H1 (cell line): ENCODE results near the gene C1orf74. TPM values are rescaled to one million over a fixed set of nuclear protein-coding genes. Genes with fewer than 3 reads are reported as not detected.

ENCODE experiments used
- CTCF ChIA-PET: fragments of 300-600 bp; sonication (Branson Sonifier 250); formaldehyde crosslinking; loops from one replicate; lab custom pipeline; 2021; ENCODE audit not compliant: partially characterized antibody; lab: Charles Lee
- POLR2A ChIA-PET: fragments of 300-600 bp; sonication (Branson Sonifier 250); formaldehyde crosslinking; loops from one replicate; lab custom pipeline; 2021; ENCODE audit warnings: inconsistent platforms; ENCODE audit not compliant: partially characterized antibody; lab: Charles Lee
- DNase-seq, 2 experiments: peaks; one replicate each; pipeline versions ENCODE4 v3.0.0 to v3.0.0-alpha.2; 2010 to 2022; ENCODE audit warnings: low spot score in 2 of 2, low read depth in 1 of 2, mixed read lengths in 1 of 2
- FAIRE-seq: peaks from 2 replicates; lab custom pipeline; 2011; peaks lifted over from hg19 to GRCh38; lab: Jason Lieb, UNC
- H2AFZ ChIP-seq: 2 replicates; pipeline ENCODE4 v1.8.1; 2012; ENCODE audit warnings: low read length, inconsistent platforms
- H2AK5ac ChIP-seq: 2 replicates; pipeline ENCODE4 v1.6.1; 2013; ENCODE audit warnings: low read depth, low read length
- H2BK120ac ChIP-seq: replicated peaks from 2 replicates; pipeline ENCODE3; 2013; ENCODE audit warnings: low read depth, low read length, inconsistent platforms
- H2BK12ac ChIP-seq: 2 replicates; pipeline ENCODE4 v1.6.1; 2013; ENCODE audit warnings: low read depth, low read length
- H2BK15ac ChIP-seq: 2 replicates; pipeline ENCODE4 v1.6.1; 2013; ENCODE audit warnings: low read length
- H2BK20ac ChIP-seq: 2 replicates; pipeline ENCODE4 v1.6.1; 2013; ENCODE audit warnings: low read length
- H2BK5ac ChIP-seq: 2 replicates; pipeline ENCODE4 v1.6.1; 2013; ENCODE audit warnings: low read depth, low read length
- H3K14ac ChIP-seq: 2 replicates; pipeline ENCODE4 v1.6.1; 2013; ENCODE audit warnings: inconsistent platforms; ENCODE audit not compliant: insufficient read length
- H3K18ac ChIP-seq: 2 replicates; pipeline ENCODE4 v1.6.1; 2013; ENCODE audit warnings: low read length; ENCODE audit errors: extremely low read depth
- H3K23ac ChIP-seq: 2 replicates; pipeline ENCODE4 v1.6.1; 2013; ENCODE audit warnings: inconsistent platforms; ENCODE audit not compliant: insufficient read length
- H3K23me2 ChIP-seq: 2 replicates; pipeline ENCODE4 v1.6.1; 2013; ENCODE audit warnings: low read depth, low read length
- H3K27ac ChIP-seq: 2 replicates; pipeline ENCODE4 v1.6.1; 2011; ENCODE audit warnings: low read depth, low read length, inconsistent platforms
- H3K27me3 ChIP-seq, 4 experiments: replicated peaks in 1 of 4; 1 replicate in 1 of 4; 2 replicates in 3 of 4; pipeline versions ENCODE4 v1.6.1 to v1.8.1; 2011 to 2013; ENCODE audit warnings: low read length in 3 of 4, mild to moderate bottlenecking in 3 of 4, inconsistent platforms in 2 of 4, mixed read lengths in 2 of 4, moderate library complexity in 1 of 4; ENCODE audit not compliant: control insufficient read depth in 3 of 4, insufficient read depth in 3 of 4; ENCODE audit errors: extremely low read depth in 1 of 4
- H3K36me3 ChIP-seq, 4 experiments: 2 replicates each; pipeline versions ENCODE4 v1.6.1 to v1.8.1; 2011 to 2013; ENCODE audit warnings: mild to moderate bottlenecking in 4 of 4, low read length in 3 of 4, moderate library complexity in 2 of 4, control low read depth in 1 of 4, inconsistent platforms in 1 of 4; ENCODE audit not compliant: insufficient read depth in 4 of 4, control insufficient read depth in 2 of 4
- H3K4ac ChIP-seq: replicated peaks from 2 replicates; pipeline ENCODE3; 2013; ENCODE audit warnings: low read length, low read depth, mixed read lengths, inconsistent platforms; ENCODE audit not compliant: insufficient read length
- H3K4me1 ChIP-seq, 4 experiments: replicated peaks in 1 of 4; 1 replicate in 1 of 4; 2 replicates in 3 of 4; pipeline versions ENCODE4 v1.6.1 to v1.8.1; 2011 to 2013; ENCODE audit warnings: low read length in 3 of 4, inconsistent platforms in 2 of 4, mixed read lengths in 1 of 4; ENCODE audit not compliant: insufficient read depth in 4 of 4, control insufficient read depth in 3 of 4
- H3K4me2 ChIP-seq, 2 experiments: 2 replicates each; pipeline versions ENCODE4 v1.6.1 to v1.8.1; 2011 to 2013; ENCODE audit warnings: low read depth in 2 of 2, low read length in 2 of 2, control low read depth in 1 of 2, inconsistent platforms in 1 of 2, mild to moderate bottlenecking in 1 of 2; ENCODE audit not compliant: insufficient read depth in 1 of 2
- H3K4me3 ChIP-seq, 4 experiments: fragments of 200-600, 300-600 bp in 1 of 4; sonication (generic), shearing (Covaris generic), sonication (Bioruptor Twin) in 1 of 4; 2 replicates each; pipeline versions ENCODE4 v1.5.1 to v1.8.1; 2011 to 2016; ENCODE audit warnings: low read length in 4 of 4, low read depth in 3 of 4, control low read depth in 2 of 4, inconsistent platforms in 2 of 4, mild to moderate bottlenecking in 2 of 4, mixed read lengths in 1 of 4, moderate library complexity in 1 of 4; ENCODE audit not compliant: insufficient read depth in 2 of 4; ENCODE audit errors: extremely low read depth in 1 of 4
- H3K56ac ChIP-seq: replicated peaks from 2 replicates; pipeline ENCODE3; 2013; ENCODE audit warnings: low read depth, mild to moderate bottlenecking, mixed read lengths, low read length, inconsistent platforms; ENCODE audit not compliant: insufficient read length
- H3K79me1 ChIP-seq: 2 replicates; pipeline ENCODE4 v1.6.1; 2013; ENCODE audit warnings: low read depth, low read length, control low read depth
- H3K79me2 ChIP-seq, 2 experiments: 2 replicates each; pipeline versions ENCODE4 v1.6.1 to v1.8.1; 2012 to 2013; ENCODE audit warnings: low read length in 2 of 2, mild to moderate bottlenecking in 2 of 2, inconsistent platforms in 1 of 2; ENCODE audit not compliant: insufficient read depth in 2 of 2, control insufficient read depth in 1 of 2
- H3K9ac ChIP-seq, 4 experiments: replicated peaks in 1 of 4; 1 replicate in 1 of 4; 2 replicates in 3 of 4; pipeline versions ENCODE4 v1.6.1 to v1.8.1; 2011 to 2013; ENCODE audit warnings: low read depth in 3 of 4, low read length in 3 of 4, control low read depth in 2 of 4, mild to moderate bottlenecking in 2 of 4, moderate library complexity in 2 of 4, inconsistent platforms in 1 of 4; ENCODE audit errors: extremely low read depth in 1 of 4
- H3K9me3 ChIP-seq, 2 experiments: 2 replicates each; pipeline versions ENCODE4 v1.6.1 to v1.8.1; 2012 to 2013; ENCODE audit warnings: mild to moderate bottlenecking in 2 of 2, moderate library complexity in 2 of 2, control low read depth in 1 of 2, inconsistent platforms in 1 of 2, low read depth in 1 of 2, low read length in 1 of 2, mixed read lengths in 1 of 2; ENCODE audit not compliant: insufficient read depth in 2 of 2
- H4K20me1 ChIP-seq, 2 experiments: replicated peaks in 1 of 2; 2 replicates each; pipeline versions ENCODE3 to v1.8.1; 2011 to 2013; ENCODE audit warnings: inconsistent platforms in 2 of 2, low read length in 2 of 2, mild to moderate bottlenecking in 1 of 2; ENCODE audit not compliant: insufficient read depth in 2 of 2, control insufficient read depth in 1 of 2
- H4K5ac ChIP-seq: 2 replicates; pipeline ENCODE4 v1.6.1; 2013; ENCODE audit warnings: low read length, low read depth, mixed read lengths, inconsistent platforms; ENCODE audit not compliant: insufficient read length
- H4K8ac ChIP-seq: 2 replicates; pipeline ENCODE4 v1.8.0; 2013; ENCODE audit warnings: mild to moderate bottlenecking, moderate library complexity, low read length, inconsistent platforms; ENCODE audit not compliant: insufficient read depth; ENCODE audit errors: extremely low read depth
- H4K91ac ChIP-seq: replicated peaks from 2 replicates; pipeline ENCODE3; 2013; ENCODE audit warnings: low read length, mixed read lengths, inconsistent platforms; ENCODE audit not compliant: insufficient read length
- EGR1 ChIP-seq: IDR thresholded peaks from 2 replicates; pipeline ENCODE4 v1.6.1; 2011; ENCODE audit warnings: low read depth, low read length, borderline replicate concordance
- FOSL1 ChIP-seq: IDR thresholded peaks from 2 replicates; pipeline ENCODE4 v1.6.1; 2011; ENCODE audit warnings: mild to moderate bottlenecking, low read depth, low read length, moderate library complexity; ENCODE audit not compliant: insufficient read depth
- HDAC2 ChIP-seq, 2 experiments: fragments of 300-600 bp in 1 of 2; sonication (generic) in 1 of 2; IDR thresholded peaks; 2 replicates each; pipeline ENCODE4 v1.6.1; 2011 to 2012; ENCODE audit warnings: low read depth in 2 of 2, low read length in 2 of 2, mild to moderate bottlenecking in 2 of 2, moderate library complexity in 2 of 2, borderline replicate concordance in 1 of 2, inconsistent platforms in 1 of 2
- JUND ChIP-seq: IDR thresholded peaks from 2 replicates; pipeline ENCODE4 v1.6.1; 2011; ENCODE audit warnings: mild to moderate bottlenecking, improper control_type of control experiment, low read length
- KDM5A ChIP-seq: fragments of 200-600 bp; IDR thresholded peaks from 2 replicates; pipeline ENCODE4 v1.7.1; 2012; ENCODE audit warnings: mild to moderate bottlenecking, low read length, inconsistent platforms, mixed read lengths
- MAX ChIP-seq: IDR thresholded peaks from 2 replicates; pipeline ENCODE4 v1.6.1; 2012; ENCODE audit warnings: inconsistent platforms
- PHF8 ChIP-seq: fragments of 200-600 bp; sonication (generic); conservative IDR thresholded peaks from 2 replicates; pipeline ENCODE4 v1.7.1; 2012; ENCODE audit warnings: low read depth, mild to moderate bottlenecking, inconsistent platforms, low read length, moderate library complexity
- RAD21 ChIP-seq, 2 experiments: IDR thresholded peaks in 1 of 2; conservative IDR thresholded peaks in 1 of 2; 2 replicates each; pipeline ENCODE4 v1.6.1; 2011; ENCODE audit warnings: low read depth in 2 of 2, low read length in 2 of 2, improper control_type of control experiment in 1 of 2, inconsistent platforms in 1 of 2, mild to moderate bottlenecking in 1 of 2, moderate library complexity in 1 of 2
- SIN3A ChIP-seq, 2 experiments: IDR thresholded peaks in 1 of 2; conservative IDR thresholded peaks in 1 of 2; 2 replicates each; pipeline ENCODE4 v1.6.1; 2011 to 2012; ENCODE audit warnings: low read length in 2 of 2, improper control_type of control experiment in 1 of 2, low read depth in 1 of 2, mild to moderate bottlenecking in 1 of 2
- SIRT6 ChIP-seq: IDR thresholded peaks from one replicate; pipeline ENCODE4 v1.7.1; 2012; ENCODE audit warnings: low read length, inconsistent platforms
- SIX5 ChIP-seq: IDR thresholded peaks from 2 replicates; pipeline ENCODE4 v1.6.1; 2011; ENCODE audit warnings: mild to moderate bottlenecking, low read depth, low read length
- TCF12 ChIP-seq: IDR thresholded peaks from 2 replicates; pipeline ENCODE4 v1.6.1; 2011; ENCODE audit warnings: low read depth, mild to moderate bottlenecking, low read length
- ZNF274 ChIP-seq: IDR thresholded peaks from 2 replicates; pipeline ENCODE4 v1.7.0; 2012; ENCODE audit warnings: low read length, borderline replicate concordance; ENCODE audit errors: extremely low read depth
- WGBS, 2 experiments: shearing (Covaris generic) in 1 of 2; methylation state at CpG; one replicate each; pipeline versions ENCODE4 v1.1.6 to v1.1.7; 2013 to 2015; ENCODE audit warnings: low lambda C conversion rate in 2 of 2, mixed read lengths in 2 of 2, inconsistent platforms in 1 of 2, low coverage in 1 of 2, missing lambda C conversion rate in 1 of 2; ENCODE audit not compliant: insufficient replicate concordance in 2 of 2, insufficient coverage in 1 of 2, insufficient read length in 1 of 2; ENCODE audit errors: extremely low coverage in 1 of 2, missing lambda C conversion rate in 1 of 2; 5-methylcytosine and 5-hydroxymethylcytosine counted together
- polyA plus RNA-seq, 7 experiments: library from polyadenylated mRNA; depleted of rRNA in 3 of 7; stranded (reverse) in 5 of 7; unstranded in 2 of 7; fragments of >200 nt in 5 of 7; fragments of 200-250 nt in 2 of 7; gene quantifications; 1 replicate in 5 of 7; 2 replicates in 1 of 7; 4 replicates in 1 of 7; pipeline versions ENCODE4 v1.2.1 to v1.2.3, GENCODE V29; 2011 to 2013; ENCODE audit warnings: missing spikeins in 2 of 7, mixed read lengths in 2 of 7
- total RNA-seq: library from RNA; stranded (reverse); fragmentation: NEBNext Ultra II Directional; extraction: Animal tissue kit (Norgen Biotek cat#: 25700); gene quantifications from 2 replicates; pipeline ENCODE4 v1.2.1, GENCODE V29; 2021

The C1orf74 gene
- total and polyA plus RNA-seq, 2 of the 8 experiments (the other 6 are each of a cell fraction or from before 2014, with no cell fraction given), result 3.1 to 3.9 TPM

- ChIA-PET CTCF (interaction anchor here (1.0 kb wide), 1 partner anchor 411 kb away, joined by 3 read pairs; no protein-coding TSS in a partner anchor), POLR2A (no interaction called here)
- H2BK12ac ChIP-seq, result no peak overlapping the region
- FAIRE-seq, result no peak
- no peak overlapping the region for H3K18ac ChIP-seq
- H3K23ac ChIP-seq, result no peak overlapping the region
- H2BK15ac ChIP-seq, result no peak overlapping the region
- H4K20me1 ChIP-seq, result peaks cover 0 to 1% of the 10 kb centered on the region in 2 experiments
- no peaks in the 10 kb centered on the region for H3K9me3 ChIP-seq
- no peak overlapping the region for H4K91ac ChIP-seq
- no peaks in the 10 kb centered on the region for H3K23me2 ChIP-seq
- no peak overlapping the region for H3K9ac ChIP-seq
- H3K36me3 ChIP-seq, result peaks cover 7 to 35% (median 27%) of the 10 kb centered on the region in 4 experiments; a peak in 7 of 8 replicates
- H2BK120ac ChIP-seq, result no peak overlapping the region
- H4K8ac ChIP-seq, result no peak overlapping the region
- H3K4ac ChIP-seq, result no peak overlapping the region
- H3K27ac ChIP-seq, result no peak overlapping the region
- 88% methylated on average over 2 of the region's 2 CpGs; no CpG with 5 or more reads in 1 of the 2 experiments for WGBS, 2 experiments
- no peak overlapping the region for H2AFZ ChIP-seq
- no peaks in the 10 kb centered on the region for H3K4me1 ChIP-seq
- H3K4me3 ChIP-seq, result no peak overlapping the region
- no peak overlapping the region for H4K5ac ChIP-seq
- H3K79me2 ChIP-seq, result peaks cover 0 to 10% of the 10 kb centered on the region in 2 experiments; a peak in 2 of 4 replicates
- no peak overlapping the region for H2BK20ac ChIP-seq
- DNase-seq, result no peak
- no peak overlapping the region for H3K4me2 ChIP-seq
- no peak overlapping the region for H3K14ac ChIP-seq
- no peak overlapping the region for H3K56ac ChIP-seq
- no peaks in the 10 kb centered on the region for H3K79me1 ChIP-seq
- H2AK5ac ChIP-seq, result no peak overlapping the region
- no peaks in the 10 kb centered on the region for H3K27me3 ChIP-seq
- no peak overlapping the region for H2BK5ac ChIP-seq
- TF ChIP-seq SIRT6 (no peak), HDAC2 (IDR thresholded peaks at IDR 0.05; ENCODE audit: borderline replicate concordance in 1 of 2, low read depth in 2 of 2, low read length in 2 of 2) (no peak), JUND (no peak), TCF12 (no peak), FOSL1 (no peak), KDM5A (no peak), SIX5 (no peak), SIN3A (conservative IDR thresholded peaks at IDR 0.05 in 1 of 2, IDR thresholded peaks at IDR 0.05 in 1 of 2; ENCODE audit: low read depth in 1 of 2, low read length in 2 of 2) (no peak), EGR1 (no peak), PHF8 (no peak), MAX (no peak), RAD21 (IDR thresholded peaks at IDR 0.05 in 1 of 2, conservative IDR thresholded peaks at IDR 0.05 in 1 of 2; ENCODE audit: low read depth in 2 of 2, low read length in 2 of 2) (no peak), ZNF274 (no peak)
These were observed 45.4 kb upstream of the C1orf74 start for GRCh38 chr1:209829716-209830115.
